Activated CD8-positive, alpha-beta memory T cell treated with anti-CD3 and anti-CD28 coated beads, Interleukin-2, amount 50 U/mL, for 48 hours (primary cell): ENCODE results near the gene CCDC57.

Experiments used
- DNase-seq: peaks from one replicate; pipeline ENCODE4 v3.0.0-alpha.2; 2020

The CCDC57 gene

DNA sequence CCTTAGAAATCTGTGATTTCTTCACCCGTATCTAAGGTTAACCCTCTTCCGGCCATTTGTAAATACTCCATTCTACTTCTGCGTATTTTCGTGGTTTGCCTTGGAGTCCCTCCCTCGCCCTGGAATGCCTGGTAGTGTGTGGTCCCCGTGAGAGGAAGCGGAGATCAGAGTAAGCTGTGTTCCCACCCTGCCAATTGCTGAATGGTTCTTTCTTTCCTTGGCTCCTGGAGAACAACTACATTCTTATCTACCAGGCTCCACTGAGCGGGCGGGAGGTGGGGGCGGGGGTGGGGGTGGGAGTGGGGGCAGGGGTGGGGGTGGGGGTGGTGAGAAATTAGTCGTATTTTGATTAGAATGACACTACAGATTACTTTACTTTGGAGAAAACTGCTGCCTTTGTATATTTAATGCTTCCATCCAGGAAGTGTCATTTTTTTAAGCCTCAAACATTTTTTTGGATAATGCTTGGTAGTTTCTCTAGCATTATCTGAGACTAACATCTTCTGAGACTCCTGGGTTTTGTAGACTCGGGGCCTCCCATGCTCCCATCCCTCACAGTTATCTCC lies 93.7 kb downstream of the CCDC57 start:
- DNase-seq = no peak

GRCh38 chr17:82118168-82118814 lies 94.4 kb downstream of the CCDC57 start:
- DNase-seq = no peak

GRCh38 chr17:82117139-82118090 lies 95.2 kb downstream of the CCDC57 start:
- no peak for DNase-seq

GRCh38 chr17:82116246-82116645 lies 96.4 kb downstream of the CCDC57 start:
- no peak for DNase-seq

GRCh38 chr17:82114872-82115271 lies 97.8 kb downstream of the CCDC57 start:
- DNase-seq = no peak

GRCh38 chr17:82114447-82114846 lies 98.2 kb downstream of the CCDC57 start:
- no peak for DNase-seq

- DNase-seq = no peak
Observed at GRCh38 chr17:82113941-82114340, 98.7 kb downstream of the CCDC57 start.

GRCh38 chr17:82113422-82113821 lies 99.2 kb downstream of the CCDC57 start:
- DNase-seq = no peak

- DNase-seq = no peak
Observed at GRCh38 chr17:82112914-82113311, 99.7 kb downstream of the CCDC57 start.

DNA sequence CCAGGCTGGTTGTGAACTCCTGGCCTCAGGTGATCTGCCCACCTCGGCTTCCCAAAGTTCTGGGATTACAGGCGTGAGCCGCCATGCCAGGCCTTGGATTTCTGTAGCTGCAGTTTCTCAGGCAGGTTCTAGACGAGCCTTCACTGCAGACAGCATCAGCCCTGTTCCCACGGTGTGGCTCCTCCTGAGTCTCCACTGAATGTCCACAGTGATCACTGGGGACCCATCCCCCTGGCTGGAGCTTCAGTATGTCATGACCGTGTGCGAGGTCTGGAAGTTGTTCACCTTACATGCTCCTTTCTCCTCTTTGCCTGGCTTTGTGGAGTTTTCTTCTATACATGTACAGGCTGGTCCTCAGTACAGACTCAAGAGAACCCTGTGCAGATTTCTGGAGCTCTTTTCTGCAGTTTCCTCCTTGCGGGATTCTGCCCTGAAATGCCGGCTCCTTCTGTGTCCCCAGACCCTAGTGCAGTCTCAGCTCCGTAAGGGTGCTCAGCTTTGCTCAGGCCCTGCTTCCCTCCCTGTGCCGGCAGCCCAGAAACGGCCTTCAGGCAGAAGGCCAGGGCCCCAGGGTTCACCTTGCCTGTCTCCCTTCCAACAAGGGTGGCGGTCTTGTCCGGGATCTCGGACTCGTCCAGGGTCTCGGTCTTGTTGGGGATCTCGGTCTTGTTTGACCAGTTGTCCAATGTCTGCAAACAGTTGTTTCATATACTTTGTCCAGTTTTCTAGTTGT lies 100.3 kb downstream of the CCDC57 start:
- DNase-seq = no peak

DNA sequence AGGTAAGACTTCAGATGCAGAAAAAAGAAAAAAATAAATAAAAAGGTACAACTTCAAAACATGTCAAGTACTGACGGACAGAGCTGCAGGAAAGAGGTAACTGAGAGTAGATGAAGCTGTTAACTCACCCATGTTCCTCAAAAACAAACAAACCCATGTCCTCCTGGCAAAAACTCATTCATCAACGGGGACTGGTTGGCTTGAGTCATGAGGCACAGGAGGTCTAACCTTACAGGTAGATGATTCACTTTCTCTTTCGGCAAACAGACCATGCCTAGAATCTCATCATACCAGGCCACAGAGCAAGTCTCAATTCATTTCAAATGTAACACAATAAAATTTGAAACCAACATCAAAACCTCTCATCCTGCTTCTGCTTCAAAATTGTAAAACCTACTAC lies 102.3 kb downstream of the CCDC57 start:
- no peak for DNase-seq

DNA sequence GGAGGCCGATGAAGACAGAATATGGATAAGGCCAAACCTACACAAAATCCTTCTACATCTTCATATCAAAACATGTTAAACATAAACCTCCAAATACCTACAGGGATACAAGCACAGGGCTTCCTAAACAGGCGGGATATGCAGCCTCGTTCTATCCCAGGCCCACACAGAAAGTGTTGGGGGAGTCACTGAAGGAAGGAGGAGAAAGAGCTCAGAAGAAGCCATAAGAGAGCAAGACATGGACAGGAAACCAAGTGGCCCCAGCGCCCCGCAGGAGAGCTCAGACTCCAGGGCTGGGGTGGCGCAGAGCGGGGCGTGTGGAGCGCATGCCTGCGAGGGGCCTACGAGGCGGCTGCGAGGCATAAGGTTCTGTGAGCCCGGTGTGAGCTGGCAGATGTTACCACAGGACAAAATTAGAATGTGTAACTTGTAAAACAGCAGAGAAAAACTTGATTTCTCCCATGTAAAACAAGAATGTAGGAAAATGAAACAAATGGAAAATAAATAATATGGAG lies 103.6 kb downstream of the CCDC57 start:
- DNase-seq = no peak

DNA sequence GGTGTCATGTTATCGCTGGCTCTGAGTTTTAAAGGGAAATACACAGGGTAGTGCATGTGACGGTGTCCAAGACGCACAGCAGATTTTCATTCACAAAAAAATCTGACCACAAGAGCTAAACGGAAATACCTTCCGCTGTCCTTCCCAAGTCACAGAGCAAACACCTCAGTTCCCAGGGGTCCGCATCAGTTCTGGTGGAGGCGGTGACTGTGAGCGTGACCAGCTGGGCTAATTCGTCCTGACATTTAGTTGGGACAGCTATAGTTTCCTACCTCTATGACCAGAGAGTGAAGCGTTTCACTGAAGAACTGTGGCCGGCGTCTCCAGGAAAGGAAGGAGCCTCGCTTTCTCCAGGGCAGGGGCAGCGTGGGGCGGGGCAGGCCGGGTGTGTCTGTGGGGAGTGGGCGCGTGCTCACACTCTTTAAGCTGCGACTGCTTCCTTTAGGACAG lies 104.1 kb downstream of the CCDC57 start:
- no peak for DNase-seq

GRCh38 chr17:82108038-82108437 lies 104.6 kb downstream of the CCDC57 start:
- DNase-seq = no peak

DNA sequence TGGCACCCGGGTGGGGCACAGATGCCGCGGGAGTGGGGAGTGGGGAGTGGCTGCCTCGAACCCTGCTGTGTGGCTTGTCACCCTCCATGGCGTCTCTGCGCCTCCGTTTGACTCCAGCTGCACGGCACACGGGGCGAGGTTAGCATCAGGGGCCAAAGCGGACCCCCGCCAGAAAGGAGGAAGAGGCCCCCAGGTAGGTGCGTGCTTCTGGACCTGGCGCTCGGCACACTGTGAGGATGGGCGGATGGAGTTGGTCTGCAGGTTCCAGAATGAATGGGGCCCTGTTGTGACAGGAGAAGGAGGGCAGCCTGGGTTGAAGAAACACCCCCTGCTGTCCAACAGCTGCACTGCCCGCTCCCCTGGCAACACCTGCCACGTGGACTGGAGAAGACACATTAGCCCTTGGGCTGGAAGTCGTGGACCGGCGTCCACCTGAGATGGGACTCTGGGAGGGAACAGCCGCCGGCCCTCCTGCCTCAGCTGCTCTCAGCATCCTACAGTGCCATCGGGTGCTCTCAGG lies 105.2 kb downstream of the CCDC57 start:
- peak; percentile 57 for DNase-seq

GRCh38 chr17:82106688-82107305 lies 105.8 kb downstream of the CCDC57 start:
- no peak for DNase-seq

DNA sequence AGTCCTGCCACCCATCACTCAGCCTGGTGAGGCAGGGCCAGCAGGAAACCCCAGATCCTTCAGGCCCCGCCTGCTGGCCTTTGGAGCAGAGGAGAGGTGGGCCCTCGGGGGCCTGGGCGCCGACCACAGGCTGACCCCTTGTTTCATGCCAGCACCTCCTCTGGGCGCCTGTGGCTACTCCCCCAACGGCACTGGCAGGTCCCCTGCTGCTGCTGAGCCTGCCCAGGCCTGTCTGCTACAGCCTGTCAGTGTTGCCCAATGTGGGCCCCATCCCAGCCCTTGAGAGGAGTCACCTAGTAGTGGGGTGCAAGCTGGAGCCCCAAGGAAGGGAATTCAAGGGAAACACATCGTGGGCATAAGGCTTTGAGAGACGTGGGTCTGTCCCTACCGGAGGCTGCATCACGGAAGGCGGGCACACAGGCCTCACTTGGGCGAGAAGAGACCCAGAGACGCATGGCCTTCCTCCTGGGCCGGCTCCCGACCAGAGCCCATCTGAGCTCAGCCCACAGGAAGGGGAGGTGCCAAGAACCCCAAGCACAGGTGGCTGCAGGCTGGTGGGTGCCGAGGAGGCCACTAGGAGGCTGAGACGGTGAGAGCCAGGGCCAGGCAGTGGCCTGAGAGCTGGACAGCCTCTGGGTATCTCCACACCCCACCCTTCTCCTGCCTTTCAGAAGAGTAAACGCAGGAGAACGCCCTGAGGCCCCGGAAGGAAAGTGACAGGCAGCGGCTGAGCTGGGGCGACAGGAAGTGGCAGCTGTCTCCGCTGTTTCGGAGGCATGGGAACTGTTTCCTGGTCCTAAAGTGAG lies 106.6 kb downstream of the CCDC57 start:
- peak; percentile 82 for DNase-seq

GRCh38 chr17:82105417-82105881 lies 107.2 kb downstream of the CCDC57 start:
- peak; percentile 56 for DNase-seq

GRCh38 chr17:82104797-82105416 lies 107.7 kb downstream of the CCDC57 start:
- DNase-seq = no peak
